Measurements from ENCODE around the gene CHAT. TPM values are rescaled to one million over a fixed set of nuclear protein-coding genes. Genes with fewer than 3 reads are reported as not detected.

CHAT gene
- polyA plus RNA-seq, 1 donor: not detected

- no peak for DNase-seq (ENCODE audit: low read depth)
Observed at GRCh38 chr10:49597426-49598163, 16.2 kb upstream of the CHAT start.

GRCh38 chr10:49598164-49598856 lies 15.5 kb upstream of the CHAT start:
- DNase-seq (ENCODE audit: low read depth): no peak

GRCh38 chr10:49598986-49599385 lies 14.9 kb upstream of the CHAT start:
- DNase-seq (ENCODE audit: low read depth): no peak

DNA sequence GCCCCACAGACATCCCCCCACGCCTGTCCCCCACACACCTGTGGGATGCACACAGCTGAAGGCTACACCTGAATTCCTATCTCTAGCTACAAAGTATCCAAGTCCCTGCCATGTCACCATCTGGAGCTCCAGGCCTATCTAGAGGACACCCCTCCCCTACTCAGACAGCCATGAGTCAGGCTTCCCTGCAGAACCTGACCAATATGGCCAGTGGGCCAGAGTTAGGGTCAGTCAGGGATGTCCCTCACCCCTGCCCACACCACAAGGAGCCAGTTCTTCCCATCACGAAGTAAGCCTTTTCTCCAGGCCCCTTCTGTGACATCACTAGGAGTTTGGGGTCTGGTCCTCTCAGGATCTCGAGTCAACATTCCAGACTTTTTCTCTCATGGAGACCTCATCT lies 14.3 kb upstream of the CHAT start:
- DNase-seq (ENCODE audit: low read depth): no peak

DNA sequence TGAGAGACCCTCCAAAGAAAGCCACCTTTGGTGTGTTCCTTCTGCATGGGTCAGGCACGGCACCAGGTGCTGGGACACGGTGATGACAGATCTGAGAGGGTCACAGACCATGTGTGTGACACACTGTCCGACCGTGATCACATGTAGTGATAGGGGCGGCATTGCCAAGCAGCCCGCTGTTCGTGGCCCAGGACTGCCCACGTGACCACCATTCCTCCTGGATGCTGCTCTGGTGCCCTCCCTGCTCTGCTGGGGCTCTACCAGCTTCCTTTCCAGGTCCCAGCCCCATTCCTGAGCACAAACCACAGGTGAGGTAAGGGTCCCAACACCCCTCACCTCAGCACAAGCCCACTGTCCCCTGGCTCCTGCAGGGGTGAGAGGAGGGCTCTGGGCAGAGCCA lies 13.8 kb upstream of the CHAT start:
- DNase-seq (ENCODE audit: low read depth): no peak

DNA sequence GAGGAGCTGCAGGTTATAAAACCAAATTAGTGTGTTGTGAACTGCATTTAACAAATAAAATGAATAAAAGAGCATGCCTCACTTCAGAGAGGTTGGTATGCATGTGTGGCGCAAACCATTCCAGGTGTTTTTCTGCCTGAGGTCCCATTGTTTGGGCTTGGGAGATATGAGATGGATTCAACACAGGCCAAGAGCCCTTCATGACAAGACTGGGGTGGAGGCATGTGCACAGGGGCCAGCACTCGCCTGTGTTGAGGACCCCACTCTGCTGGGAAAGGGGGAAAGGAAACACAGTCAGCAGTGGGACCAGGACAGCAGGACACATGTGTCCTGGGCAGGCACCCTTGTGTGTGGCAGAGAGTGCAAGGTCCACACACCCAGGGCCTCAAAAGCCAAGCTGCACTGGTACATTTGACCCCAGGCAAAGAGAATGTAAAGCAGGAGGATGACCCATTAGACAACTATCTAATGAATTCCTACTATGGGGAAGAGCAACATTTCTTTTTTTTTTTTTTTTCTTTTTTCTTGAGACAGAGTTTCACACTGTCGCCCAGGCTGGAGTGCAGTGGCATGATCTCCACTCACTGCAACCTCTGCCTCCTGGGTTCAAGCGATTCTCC lies 12.9 kb upstream of the CHAT start:
- no peak for DNase-seq (ENCODE audit: low read depth)

DNA sequence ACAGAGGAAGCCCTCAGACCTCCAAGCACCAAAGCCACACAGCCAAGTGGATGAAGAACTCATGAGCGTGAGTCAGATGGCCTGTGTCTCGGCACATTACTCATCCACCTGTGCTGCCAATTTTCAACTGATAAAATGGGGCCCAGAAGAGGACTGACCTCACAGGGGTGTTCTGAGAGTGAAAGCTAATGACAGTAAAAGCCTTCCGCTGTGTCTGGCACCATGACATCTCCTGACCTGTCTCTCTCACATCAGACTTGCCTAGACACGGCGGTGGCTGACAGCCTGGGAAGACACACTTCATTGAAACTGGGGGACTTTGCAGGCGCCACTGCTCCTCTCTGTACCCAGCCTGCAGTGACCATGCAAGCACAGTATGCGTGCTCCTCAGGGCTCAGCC lies 12.0 kb upstream of the CHAT start:
- DNase-seq (ENCODE audit: low read depth): no peak

GRCh38 chr10:49602380-49603023 lies 11.3 kb upstream of the CHAT start:
- DNase-seq (ENCODE audit: low read depth): no peak

GRCh38 chr10:49605216-49605938 lies 8.5 kb upstream of the CHAT start:
- no peak for DNase-seq (ENCODE audit: low read depth)

DNA sequence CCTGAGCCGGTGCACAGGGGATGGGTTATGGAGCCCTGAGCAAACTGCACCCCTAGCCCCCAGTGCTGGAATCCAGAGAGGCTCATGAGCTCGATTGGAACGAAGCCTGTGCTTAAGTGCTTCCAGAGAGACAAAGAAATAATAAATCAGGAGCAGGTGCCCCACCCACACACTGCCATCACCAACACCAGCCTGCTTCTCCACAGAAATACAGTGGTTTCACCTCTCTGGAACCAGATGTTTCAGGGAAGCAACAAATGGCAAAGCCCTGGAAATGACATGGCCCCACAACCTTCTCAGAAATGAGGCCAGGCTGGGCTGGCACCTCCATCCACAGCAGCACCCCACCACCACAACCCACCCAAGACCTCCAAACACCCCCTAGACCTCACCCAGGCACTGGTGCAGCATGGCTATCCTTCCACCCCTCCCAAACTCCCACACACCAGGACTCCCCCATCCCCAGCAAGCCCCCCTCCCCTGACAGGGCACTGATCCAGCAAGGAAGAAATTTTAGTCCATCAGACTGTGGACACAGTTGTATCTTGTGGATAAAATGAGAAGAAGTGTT lies 7.8 kb upstream of the CHAT start:
- DNase-seq (ENCODE audit: low read depth): no peak

GRCh38 chr10:49606981-49607535 lies 6.8 kb upstream of the CHAT start:
- peak; percentile 11 for DNase-seq (ENCODE audit: low read depth)

GRCh38 chr10:49608166-49609005 lies 5.5 kb upstream of the CHAT start:
- DNase-seq (ENCODE audit: low read depth): no peak

DNA sequence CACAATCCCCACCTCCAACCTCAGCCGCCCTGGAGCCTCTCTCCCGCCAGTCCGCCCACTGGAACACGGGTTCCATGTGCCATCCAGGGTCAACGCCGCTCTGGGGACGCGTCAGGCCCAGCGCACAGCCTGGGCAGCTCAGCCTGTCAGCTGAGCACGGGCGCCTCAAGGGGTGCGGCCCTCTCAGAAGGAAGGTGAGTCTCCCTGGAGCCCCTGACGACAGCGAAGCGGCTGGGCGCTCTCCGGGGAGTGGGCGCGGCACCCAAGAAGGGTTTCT lies 4.9 kb upstream of the CHAT start:
- no peak for DNase-seq (ENCODE audit: low read depth)

DNA sequence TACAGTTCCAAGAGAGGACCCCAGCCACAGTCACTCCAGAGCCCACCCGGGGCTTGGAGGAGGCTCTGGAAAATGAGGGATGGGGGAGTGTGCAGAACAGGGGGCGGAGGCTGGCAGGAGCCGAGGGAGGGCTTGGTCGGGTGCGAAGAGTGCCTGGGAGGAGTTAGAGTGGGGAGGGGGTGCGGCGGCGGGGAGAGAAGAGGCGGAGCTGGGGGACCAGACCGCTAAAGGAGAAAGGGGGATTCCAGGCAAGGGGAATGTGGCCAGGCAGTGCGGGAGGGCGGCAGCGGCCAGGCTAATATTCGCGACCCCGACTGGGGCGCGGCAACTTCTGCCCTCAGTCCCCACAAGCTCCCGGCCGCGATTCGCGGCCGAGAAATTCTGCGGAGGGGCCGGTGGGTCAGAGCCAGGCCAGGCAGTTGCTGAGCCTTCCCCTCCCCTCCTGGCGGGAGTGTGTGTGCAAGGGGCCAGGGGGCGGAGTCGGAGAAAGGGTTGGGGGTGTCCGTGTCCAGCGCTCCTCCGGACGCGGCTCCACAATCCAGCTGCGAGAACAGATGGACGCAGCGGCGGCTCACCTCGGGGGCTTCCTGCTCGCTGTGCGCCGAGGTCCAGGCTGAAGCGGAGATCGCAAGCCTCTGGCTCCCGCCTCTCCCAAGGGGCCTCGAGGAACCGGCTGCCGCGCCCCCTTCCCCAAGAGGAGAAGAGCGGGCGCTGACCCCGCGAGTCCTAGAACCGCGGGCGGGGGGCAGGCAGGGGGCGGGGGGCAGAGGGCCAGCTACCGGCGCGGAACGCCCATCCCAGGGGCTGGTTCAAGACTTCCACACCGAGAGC lies 4.3 kb upstream of the CHAT start:
- DNase-seq (ENCODE audit: low read depth): no peak

- no peak for DNase-seq (ENCODE audit: low read depth)
Observed at GRCh38 chr10:49610114-49610457, 3.8 kb upstream of the CHAT start, which contains the start of gene SLC18A3. TSS of gene SLC18A3 (plus strand) at chr10:49610310. CDS start at chr10:49610741, 431 bp downstream.

DNA sequence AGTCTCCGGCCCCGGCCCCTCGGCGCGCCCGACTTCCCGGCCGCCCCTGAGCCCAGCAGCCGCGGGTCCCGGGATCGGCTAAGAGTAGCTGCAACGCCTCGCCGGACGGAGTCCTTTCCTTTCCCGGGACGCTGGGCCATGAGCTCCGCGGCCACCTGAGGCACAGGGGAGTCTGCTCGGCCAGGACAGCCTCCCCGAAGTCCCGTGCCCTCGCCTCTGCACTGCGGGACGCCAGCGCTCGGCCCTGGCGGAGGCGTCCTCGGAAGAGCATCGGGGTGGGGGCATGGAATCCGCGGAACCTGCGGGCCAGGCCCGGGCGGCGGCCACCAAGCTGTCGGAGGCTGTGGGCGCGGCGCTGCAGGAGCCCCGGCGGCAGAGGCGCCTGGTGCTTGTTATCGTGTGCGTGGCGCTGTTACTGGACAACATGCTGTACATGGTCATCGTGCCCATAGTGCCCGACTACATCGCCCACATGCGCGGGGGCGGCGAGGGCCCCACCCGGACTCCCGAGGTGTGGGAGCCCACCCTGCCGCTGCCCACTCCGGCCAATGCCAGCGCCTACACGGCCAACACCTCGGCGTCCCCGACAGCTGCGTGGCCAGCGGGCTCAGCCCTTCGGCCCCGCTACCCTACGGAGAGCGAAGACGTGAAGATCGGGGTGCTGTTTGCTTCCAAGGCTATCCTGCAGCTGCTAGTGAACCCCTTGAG lies 3.2 kb upstream of the CHAT start:
- DNase-seq (ENCODE audit: low read depth): no peak

DNA sequence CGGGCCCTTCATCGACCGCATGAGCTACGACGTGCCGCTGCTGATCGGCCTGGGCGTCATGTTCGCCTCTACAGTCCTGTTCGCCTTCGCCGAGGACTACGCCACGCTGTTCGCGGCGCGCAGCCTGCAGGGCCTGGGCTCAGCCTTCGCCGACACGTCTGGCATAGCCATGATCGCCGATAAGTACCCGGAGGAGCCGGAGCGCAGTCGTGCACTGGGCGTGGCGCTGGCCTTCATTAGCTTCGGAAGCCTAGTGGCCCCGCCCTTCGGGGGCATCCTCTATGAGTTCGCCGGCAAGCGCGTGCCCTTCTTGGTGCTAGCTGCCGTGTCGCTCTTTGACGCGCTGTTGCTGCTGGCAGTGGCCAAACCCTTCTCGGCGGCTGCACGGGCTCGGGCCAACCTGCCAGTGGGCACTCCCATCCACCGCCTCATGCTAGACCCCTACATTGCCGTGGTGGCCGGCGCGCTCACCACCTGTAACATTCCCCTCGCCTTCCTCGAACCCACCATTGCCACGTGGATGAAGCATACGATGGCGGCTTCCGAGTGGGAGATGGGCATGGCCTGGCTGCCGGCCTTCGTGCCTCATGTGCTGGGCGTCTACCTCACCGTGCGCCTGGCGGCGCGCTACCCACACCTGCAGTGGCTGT lies 2.5 kb upstream of the CHAT start:
- no peak for DNase-seq (ENCODE audit: low read depth)

DNA sequence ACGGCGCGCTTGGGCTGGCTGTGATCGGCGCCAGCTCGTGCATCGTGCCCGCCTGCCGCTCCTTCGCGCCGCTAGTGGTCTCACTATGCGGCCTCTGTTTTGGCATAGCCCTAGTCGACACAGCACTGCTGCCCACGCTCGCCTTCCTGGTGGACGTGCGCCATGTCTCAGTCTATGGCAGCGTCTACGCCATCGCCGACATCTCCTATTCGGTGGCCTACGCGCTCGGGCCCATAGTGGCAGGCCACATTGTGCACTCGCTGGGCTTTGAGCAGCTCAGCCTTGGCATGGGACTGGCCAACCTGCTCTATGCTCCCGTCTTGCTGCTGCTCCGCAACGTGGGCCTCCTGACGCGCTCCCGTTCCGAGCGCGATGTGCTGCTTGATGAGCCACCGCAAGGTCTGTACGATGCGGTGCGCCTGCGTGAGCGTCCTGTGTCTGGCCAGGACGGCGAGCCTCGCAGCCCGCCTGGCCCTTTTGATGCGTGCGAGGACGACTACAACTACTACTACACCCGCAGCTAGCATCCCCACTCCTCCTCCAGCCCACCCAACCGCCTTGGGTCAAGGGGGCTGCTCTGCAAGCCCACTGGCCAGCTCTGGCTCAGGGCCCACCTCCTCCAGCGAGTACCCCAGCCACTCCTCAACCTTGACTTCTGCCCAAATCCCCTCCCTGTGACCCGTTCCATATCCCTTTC lies 1.9 kb upstream of the CHAT start:
- no peak for DNase-seq (ENCODE audit: low read depth)
